ENCODE data around the gene CDK5RAP2. TPM values are rescaled to one million over a fixed set of nuclear protein-coding genes. Genes with fewer than 3 reads are reported as not detected.

Gene CDK5RAP2
- 42.7 and 44.8 TPM in 2 replicates for total RNA-seq (2014; rRNA removed)
- polyA plus RNA-seq (2012): 30.5 TPM

DNA sequence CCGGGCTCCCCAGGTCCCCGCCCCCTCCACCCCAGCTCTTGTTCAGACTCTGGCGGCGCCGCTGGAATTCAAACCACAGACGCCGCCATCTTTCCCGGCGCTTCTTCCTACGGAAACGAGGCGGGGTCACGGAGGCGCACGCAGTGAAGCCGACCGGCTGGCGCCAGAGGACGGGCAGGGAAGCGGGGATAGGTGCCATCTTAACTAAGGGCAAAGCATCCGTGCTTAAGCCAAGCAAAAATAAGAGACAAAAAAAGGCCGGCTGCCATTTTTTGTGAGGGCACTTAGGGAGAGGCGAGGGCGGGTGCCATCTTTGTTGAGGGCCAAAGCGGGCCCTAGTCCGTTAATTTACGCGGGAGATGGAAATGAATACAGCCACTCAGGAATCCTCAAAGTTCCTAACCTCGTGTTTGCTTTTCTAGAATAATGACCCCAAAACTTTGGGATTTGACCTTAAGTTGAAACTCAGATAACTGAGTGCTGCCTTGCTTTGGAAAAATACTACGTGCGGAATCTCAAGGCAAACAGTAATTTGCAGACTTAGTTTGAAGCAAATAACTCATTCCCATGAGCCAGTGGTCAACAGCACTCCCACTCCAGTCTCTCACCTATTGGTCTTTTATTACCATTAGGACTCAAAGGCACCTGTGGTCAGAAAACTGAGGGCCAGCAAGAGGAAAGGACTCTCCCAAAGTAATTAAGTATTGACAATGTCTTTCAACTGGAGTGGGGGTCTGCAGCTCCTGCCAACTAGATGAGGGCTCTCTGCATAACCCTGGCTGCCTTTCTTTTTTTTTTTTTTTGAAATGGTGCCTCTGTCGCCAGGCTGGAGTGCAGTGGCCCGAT is at the start of gene CDK5RAP2:
Gene CDK5RAP2, minus strand, starts transcription at position 117 of the 846 bp plus-strand sequence. CDS start 189 bp downstream, outside the sequence.
- DNase-seq (ENCODE audit: low read depth): peak; percentile 98

GRCh38 chr9:120628925-120629497 is 49.0 kb upstream of the CDK5RAP2 start:
- peak; percentile 66 for DNase-seq (ENCODE audit: low read depth)

- DNase-seq (ENCODE audit: low read depth): no peak
These were observed 48.4 kb upstream of the CDK5RAP2 start for GRCh38 chr9:120628207-120628924.

- DNase-seq (ENCODE audit: low read depth): no peak
These were observed 47.1 kb upstream of the CDK5RAP2 start for GRCh38 chr9:120627073-120627472.

DNA sequence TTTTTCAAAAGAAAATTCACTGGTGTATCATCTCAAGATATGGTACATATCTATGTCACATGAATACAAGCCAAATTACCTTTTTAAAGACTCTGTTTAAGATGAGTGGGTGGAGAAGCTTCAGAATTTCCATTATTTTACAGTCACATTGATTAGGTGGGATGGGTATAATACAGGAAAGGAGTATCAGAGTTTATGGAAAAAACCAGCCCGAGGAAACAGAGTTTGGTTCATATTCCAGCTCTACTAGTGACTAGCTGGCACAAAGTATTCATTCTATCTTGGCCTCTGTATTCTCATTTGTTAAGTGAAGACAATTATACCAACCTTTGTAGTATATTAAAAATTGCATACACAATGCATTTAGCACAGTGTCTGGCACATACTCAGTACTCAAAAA is 46.5 kb upstream of the CDK5RAP2 start:
- DNase-seq (ENCODE audit: low read depth): no peak

DNA sequence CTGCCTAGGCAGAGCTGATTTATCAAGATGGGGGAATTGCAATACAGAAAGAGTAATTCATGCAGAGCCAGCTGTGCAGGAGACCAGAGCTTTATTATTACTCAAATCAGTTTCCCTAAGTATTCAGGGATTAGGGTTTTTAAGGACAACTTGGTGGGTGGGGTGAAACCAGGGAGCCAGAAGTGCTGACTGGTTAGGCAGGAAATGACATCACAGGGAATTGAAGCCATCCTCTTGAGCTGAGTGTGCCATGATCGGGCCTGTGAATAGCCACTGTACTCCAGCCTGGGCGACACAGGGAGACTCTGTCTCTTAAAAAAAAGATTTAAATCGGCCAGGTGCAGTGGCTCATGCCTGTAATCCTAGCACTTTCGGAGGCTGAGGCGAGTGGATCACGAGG is 45.3 kb upstream of the CDK5RAP2 start:
- peak; percentile 25 for DNase-seq (ENCODE audit: low read depth)

- DNase-seq (ENCODE audit: low read depth): no peak
These were observed 42.8 kb upstream of the CDK5RAP2 start for GRCh38 chr9:120622790-120623189.

GRCh38 chr9:120621941-120622340 is 42.0 kb upstream of the CDK5RAP2 start:
- no peak for DNase-seq (ENCODE audit: low read depth)

- DNase-seq (ENCODE audit: low read depth): peak; percentile 58
These were observed 40.0 kb upstream of the CDK5RAP2 start for GRCh38 chr9:120619751-120620655.

GRCh38 chr9:120616966-120617935 is 37.3 kb upstream of the CDK5RAP2 start:
- DNase-seq (ENCODE audit: low read depth): peak; percentile 5

DNA sequence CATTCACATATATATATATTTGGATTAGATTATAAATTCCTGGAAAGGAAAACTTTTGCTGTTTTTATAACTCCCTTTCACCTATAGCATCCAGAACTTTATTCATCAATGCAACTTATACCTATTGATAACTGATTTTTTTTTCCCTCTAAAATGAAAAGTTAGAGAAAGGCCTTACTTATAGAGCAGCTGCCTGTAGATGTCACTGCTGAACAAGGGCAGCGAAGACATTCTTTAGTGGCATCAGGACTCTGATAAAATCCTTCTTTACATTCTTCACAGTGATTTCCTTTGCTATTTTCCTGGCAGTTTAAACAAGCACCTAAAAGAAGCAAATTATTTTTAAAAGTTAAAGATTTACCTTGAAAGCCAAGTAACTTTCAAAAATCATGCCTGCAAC is 32.3 kb upstream of the CDK5RAP2 start:
- peak; percentile 13 for DNase-seq (ENCODE audit: low read depth)

DNA sequence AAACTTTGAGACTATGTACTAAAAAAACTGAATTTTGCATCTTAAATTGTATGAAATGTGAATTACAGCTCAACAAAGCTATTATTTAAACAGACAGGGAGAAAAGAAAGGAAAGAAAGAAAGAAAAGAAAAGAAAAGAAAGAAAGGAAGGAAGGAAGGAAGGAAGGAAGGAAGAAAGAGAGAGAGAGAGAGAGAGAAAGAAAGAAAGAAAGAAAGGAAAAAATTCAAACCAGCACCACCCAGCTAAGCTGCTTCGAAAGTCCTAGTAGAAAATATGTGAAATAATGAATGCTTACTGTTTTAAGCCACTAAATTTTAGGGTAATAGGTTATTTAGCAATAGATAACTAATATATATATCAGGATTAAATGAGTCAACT is 31.7 kb upstream of the CDK5RAP2 start:
- no peak for DNase-seq (ENCODE audit: low read depth)

DNA sequence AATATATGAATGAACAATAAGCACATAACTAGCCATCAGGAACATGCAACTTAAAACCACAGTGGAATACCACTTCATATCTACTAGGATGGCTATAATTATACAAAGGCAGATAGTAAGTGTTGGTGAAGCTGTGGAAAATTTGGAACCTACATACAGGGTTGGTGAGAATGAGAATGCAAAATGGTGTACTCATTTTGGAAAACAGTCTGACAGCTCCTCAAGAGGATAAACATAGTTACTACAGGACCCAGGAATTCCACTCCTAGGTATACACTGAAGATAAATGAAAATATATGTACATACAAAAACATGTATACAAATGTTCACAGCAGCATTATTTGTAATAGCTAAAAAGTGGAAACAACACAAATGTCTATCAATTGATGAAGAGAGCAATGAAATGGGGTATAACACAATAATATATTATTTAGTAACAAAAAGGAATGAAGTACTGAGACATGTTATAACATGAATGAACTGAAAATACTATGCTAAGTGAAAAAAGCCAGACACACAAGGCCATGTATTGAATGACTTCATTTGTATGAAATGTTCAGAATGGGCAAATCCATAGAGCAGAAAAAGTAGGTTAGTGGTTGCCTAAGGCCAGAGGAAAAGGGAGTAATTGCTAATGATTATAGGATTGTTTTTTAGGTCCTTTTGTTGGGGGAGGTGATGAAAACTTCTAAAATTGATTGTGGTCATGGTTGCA is 31.2 kb upstream of the CDK5RAP2 start:
- peak; percentile 36 for DNase-seq (ENCODE audit: low read depth)

DNA sequence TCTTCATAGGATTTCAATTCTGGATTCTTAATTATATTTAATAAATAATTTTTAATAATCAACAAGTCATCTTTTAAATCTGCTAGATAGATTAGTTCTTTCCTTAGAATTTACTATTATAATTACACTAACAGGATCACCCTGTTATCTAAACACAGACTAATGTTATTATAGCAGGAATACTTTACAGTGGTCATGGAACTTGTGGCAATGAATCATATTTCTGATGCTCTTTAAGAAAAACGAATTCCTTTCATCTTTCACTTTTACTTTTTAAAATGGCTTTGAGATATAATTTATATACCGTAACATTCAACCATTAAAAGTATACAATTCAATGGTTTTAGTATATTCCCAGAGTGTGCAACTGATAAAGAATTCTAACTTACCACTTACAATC is 29.7 kb upstream of the CDK5RAP2 start:
- DNase-seq (ENCODE audit: low read depth): peak; percentile 35

GRCh38 chr9:120608421-120608820 is 28.5 kb upstream of the CDK5RAP2 start:
- no peak for DNase-seq (ENCODE audit: low read depth)

DNA sequence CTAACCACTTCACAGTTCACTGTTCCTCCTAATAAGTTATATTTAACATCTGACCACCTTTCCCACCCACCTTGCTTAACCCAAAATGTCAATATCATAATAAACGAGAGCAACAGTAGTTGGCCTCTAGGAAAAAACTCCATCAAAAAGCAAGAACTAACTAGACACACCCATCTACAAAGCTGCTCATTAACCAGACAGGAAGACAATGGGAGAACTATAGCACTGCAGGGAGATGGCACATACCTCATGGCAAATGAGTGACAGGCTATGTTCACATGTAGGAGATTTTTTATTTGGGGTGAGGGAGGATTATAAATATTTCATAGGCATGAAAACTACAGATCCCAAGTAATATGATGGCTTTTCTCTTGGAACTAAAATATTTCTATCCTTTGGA is 23.6 kb upstream of the CDK5RAP2 start:
- DNase-seq (ENCODE audit: low read depth): no peak

GRCh38 chr9:120603010-120603409 is 23.0 kb upstream of the CDK5RAP2 start:
- DNase-seq (ENCODE audit: low read depth): no peak

DNA sequence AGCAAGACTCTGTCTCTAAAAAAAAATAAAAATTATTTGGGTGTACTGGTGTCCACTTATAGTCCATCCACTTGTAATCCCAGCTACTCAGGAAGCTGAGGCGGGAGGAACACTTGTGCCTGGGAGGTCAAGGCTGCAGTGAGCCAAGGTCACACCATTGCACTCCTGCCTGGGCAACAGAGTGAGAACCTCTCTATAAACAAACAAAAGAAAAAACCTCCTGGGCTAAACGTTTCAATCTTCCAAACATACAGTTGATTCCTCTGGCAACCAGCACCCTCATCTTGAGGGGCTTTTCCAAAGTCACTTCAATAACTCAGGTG is 13.9 kb upstream of the CDK5RAP2 start:
- no peak for DNase-seq (ENCODE audit: low read depth)

DNA sequence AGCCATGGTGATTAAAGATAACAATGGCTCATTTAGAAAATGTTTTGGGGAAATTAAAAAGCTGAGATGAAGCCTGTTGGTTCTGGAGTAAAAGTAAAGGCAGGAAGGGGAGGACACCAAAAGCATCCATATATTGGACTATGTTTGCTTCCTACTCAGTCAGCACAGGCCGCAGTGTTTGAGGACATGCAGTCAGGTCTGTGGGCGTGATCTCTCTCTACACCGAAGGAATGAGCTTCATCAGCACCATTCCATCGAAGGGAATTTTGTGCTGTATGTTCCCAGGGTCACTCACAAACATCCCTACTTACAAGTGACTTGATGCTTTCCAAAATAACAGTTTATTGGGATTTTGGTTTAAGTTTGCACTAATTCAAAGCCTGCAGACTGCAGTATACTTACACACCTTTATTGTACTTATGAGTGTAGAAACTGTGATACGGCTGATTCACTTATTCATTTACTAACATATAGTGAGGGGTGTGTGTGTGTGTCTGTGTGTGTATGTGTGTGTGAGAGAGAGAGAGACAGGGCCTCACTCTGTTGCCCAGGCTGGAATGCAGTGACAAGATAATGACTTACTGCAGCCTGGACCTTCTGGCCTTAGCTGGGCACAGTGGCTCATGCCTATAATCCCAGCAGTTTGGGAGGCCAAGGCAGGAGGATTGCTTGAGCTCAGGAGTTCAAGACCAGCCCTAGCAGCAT is 13.4 kb upstream of the CDK5RAP2 start:
- no peak for DNase-seq (ENCODE audit: low read depth)
